IMR-90 (cell line): Measurements from ENCODE around the gene SAMD4B.
A peak's percentile ranks its signal among the peaks of the same experiment; 100 is the strongest.

Source experiments
- CHD1 ChIP-seq: IDR thresholded peaks from 2 replicates; pipeline ENCODE4 v1.6.1; 2012; ENCODE audit warnings: low read depth, low read length, improper control_type of control experiment
- MAFK ChIP-seq: IDR thresholded peaks from 2 replicates; pipeline ENCODE4 v1.6.1; 2012; ENCODE audit warnings: low read depth, low read length, improper control_type of control experiment
- POLR2A ChIP-seq: IDR thresholded peaks from 2 replicates; pipeline ENCODE4 v1.6.1; 2012; ENCODE audit warnings: mild to moderate bottlenecking, low read depth, low read length
- RCOR1 ChIP-seq: IDR thresholded peaks from 2 replicates; pipeline ENCODE4 v1.6.1; 2012; ENCODE audit warnings: mild to moderate bottlenecking, low read length, improper control_type of control experiment; ENCODE audit not compliant: insufficient replicate concordance
- SMC3 ChIP-seq: fragments of 150-350 bp; IDR thresholded peaks from 2 replicates; pipeline ENCODE4 v1.6.1; 2016; ENCODE audit warnings: low read depth, mild to moderate bottlenecking, antibody characterized with exemption, low read length, moderate library complexity
- TF ChIP-seq, protein P1 (sequence below): conservative IDR thresholded peaks from 2 replicates; pipeline ENCODE4 v1.5.1; 2012; ENCODE audit warnings: mild to moderate bottlenecking, low read depth, low read length, improper control_type of control experiment
- TF ChIP-seq, protein P2 (sequence below): fragments of 150-350 bp; IDR thresholded peaks from 2 replicates; pipeline ENCODE4 v1.6.1; 2016; ENCODE audit warnings: low read depth, mild to moderate bottlenecking, low read length, moderate library complexity, borderline replicate concordance

DNA sequence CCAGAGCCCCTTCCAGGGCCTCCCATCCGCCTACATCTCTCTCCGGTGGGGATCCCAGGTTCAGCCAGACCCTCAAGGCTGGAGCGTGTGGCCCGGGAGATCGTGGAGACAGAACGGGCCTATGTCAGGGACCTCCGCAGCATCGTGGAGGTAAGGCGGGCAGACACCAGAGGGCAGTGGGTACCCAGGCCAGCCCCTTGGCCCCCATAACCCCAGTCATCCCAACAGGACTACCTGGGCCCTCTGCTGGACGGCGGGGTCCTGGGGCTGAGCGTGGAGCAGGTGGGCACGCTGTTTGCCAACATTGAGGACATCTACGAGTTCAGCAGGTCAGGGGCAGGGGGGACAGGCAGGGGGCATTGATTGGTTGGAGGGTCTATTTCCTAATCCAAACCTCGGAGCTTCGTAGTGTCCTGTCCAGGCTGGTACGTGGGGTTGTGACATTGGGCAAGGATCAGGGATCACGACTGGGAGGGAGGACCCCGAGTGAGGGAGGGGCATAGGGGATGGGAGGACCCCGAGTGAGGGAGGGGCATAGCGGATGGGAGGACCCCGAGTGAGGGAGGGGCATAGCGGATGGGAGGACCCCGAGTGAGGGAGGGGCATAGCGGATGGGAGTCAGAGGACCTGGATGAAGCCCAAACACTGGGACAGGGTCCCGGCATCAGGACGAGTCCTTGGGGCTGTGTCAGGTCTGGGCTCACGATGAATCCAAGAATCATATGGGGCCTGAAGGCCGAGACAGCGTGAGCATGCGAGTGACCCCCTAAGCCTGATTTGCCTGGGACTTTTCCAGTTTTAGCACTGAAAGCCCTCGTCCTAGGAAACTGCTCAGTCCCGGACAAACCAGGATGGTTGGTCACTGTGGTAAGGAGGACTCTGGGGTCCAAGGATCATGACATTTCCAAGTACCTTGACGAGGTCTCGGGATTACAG, 73.2 kb downstream of the SAMD4B start:
- TF ChIP-seq, protein P1, sequence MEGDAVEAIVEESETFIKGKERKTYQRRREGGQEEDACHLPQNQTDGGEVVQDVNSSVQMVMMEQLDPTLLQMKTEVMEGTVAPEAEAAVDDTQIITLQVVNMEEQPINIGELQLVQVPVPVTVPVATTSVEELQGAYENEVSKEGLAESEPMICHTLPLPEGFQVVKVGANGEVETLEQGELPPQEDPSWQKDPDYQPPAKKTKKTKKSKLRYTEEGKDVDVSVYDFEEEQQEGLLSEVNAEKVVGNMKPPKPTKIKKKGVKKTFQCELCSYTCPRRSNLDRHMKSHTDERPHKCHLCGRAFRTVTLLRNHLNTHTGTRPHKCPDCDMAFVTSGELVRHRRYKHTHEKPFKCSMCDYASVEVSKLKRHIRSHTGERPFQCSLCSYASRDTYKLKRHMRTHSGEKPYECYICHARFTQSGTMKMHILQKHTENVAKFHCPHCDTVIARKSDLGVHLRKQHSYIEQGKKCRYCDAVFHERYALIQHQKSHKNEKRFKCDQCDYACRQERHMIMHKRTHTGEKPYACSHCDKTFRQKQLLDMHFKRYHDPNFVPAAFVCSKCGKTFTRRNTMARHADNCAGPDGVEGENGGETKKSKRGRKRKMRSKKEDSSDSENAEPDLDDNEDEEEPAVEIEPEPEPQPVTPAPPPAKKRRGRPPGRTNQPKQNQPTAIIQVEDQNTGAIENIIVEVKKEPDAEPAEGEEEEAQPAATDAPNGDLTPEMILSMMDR: 0 out of 2 replicates have a peak, but pooled peaks have one; percentile 10
- TF ChIP-seq POLR2A (peak; percentile 45; the same call in 1 of the 2 replicates), CHD1 (no peak), MAFK (no peak), RCOR1 (no peak), SMC3 (no peak)
- TF ChIP-seq, protein P2, sequence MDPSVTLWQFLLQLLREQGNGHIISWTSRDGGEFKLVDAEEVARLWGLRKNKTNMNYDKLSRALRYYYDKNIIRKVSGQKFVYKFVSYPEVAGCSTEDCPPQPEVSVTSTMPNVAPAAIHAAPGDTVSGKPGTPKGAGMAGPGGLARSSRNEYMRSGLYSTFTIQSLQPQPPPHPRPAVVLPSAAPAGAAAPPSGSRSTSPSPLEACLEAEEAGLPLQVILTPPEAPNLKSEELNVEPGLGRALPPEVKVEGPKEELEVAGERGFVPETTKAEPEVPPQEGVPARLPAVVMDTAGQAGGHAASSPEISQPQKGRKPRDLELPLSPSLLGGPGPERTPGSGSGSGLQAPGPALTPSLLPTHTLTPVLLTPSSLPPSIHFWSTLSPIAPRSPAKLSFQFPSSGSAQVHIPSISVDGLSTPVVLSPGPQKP: no peak
